Gastrocnemius medialis (tissue), 4 donors: ENCODE measurements around the gene SYT1. TPM values are rescaled to one million over a fixed set of nuclear protein-coding genes. Genes with fewer than 3 reads are reported as not detected.

ENCODE experiments used
- ATAC-seq, 2 donors: fragments of 150-250 bp; one replicate each; pipeline ENCODE4 v1.9.1; 2016
- DNase-seq, 2 donors: peaks; one replicate each; pipeline ENCODE4 v3.0.0-alpha.2; 2019
- H3K27ac ChIP-seq, 4 donors: fragments of 200-600 bp; sonication (generic); 1 replicate in 1 of 4; 2 replicates in 3 of 4; pipeline ENCODE4 v1.5.1; 2016 to 2018; ENCODE audit warnings: mild to moderate bottlenecking in 2 of 4, moderate library complexity in 1 of 4
- H3K27me3 ChIP-seq, 3 donors: fragments of 200-600 bp; sonication (generic) in 2 of 3; 1 replicate in 1 of 3; 2 replicates in 2 of 3; pipeline versions ENCODE4 v1.5.1 to v1.6.0; 2016 to 2019; ENCODE audit warnings: mild to moderate bottlenecking in 1 of 3, moderate library complexity in 1 of 3
- H3K36me3 ChIP-seq, 2 donors: fragments of 200-600 bp; sonication (generic) in 1 of 2; one replicate each; pipeline ENCODE4 v1.5.1; 2017 to 2018
- H3K4me1 ChIP-seq, 2 donors: fragments of 200-600 bp; sonication (generic) in 1 of 2; one replicate each; pipeline ENCODE4 v1.5.1; 2016 to 2017; ENCODE audit warnings: mild to moderate bottlenecking in 2 of 2
- H3K4me3 ChIP-seq, 4 donors: fragments of 200-600 bp; sonication (generic) in 3 of 4; 1 replicate in 1 of 4; 2 replicates in 3 of 4; pipeline ENCODE4 v1.5.1; 2016 to 2019; ENCODE audit warnings: mild to moderate bottlenecking in 2 of 4
- H3K9me3 ChIP-seq, 3 donors: fragments of 200-600 bp; sonication (generic) in 2 of 3; 1 replicate in 1 of 3; 2 replicates in 2 of 3; pipeline ENCODE4 v1.5.1; 2016 to 2019
- POLR2A ChIP-seq, 2 donors: fragments of 450-650 bp; IDR thresholded peaks; one replicate each; pipeline ENCODE4 v1.6.1; 2017; ENCODE audit warnings: antibody characterized with exemption in 2 of 2, mild to moderate bottlenecking in 2 of 2, moderate library complexity in 2 of 2
- in situ Hi-C, 4 donors: fragments of 200-750 bp; cut with MboI; loops; one replicate each; pipeline versions ENCODE4 v1.15.0 to v1.8.0; 2017; ENCODE audit warnings: low sequenced_read_pairs in 4 of 4
- intact Hi-C: fragments of 100-400 bp; cut with DNase I; formaldehyde crosslinking; loops from one replicate; pipeline ENCODE4 v1.15.1; 2023; ENCODE audit warnings: low total_unique reads
- total RNA-seq, 4 donors: library from RNA; depleted of rRNA; stranded (reverse); fragments of >200 nt; gene quantifications; one replicate each; pipeline versions ENCODE4 v1.1.0 to v1.2.3, GENCODE V29; 2016
- TF ChIP-seq, protein P1 (sequence below), 5 experiments: fragments of 450-650 bp in 3 of 5; fragments of 200-600 bp in 2 of 5; sonication (generic) in 2 of 5; IDR thresholded peaks in 4 of 5; conservative IDR thresholded peaks in 1 of 5; 1 replicate in 4 of 5; 2 replicates in 1 of 5; pipeline ENCODE4 v1.5.1; 2016 to 2019; ENCODE audit warnings: antibody characterized with exemption in 5 of 5, mild to moderate bottlenecking in 3 of 5, moderate library complexity in 3 of 5

Gene SYT1
- total RNA-seq, 4 donors from 2014 or later = 0.13 to 0.88 TPM; not detected in 2

DNA sequence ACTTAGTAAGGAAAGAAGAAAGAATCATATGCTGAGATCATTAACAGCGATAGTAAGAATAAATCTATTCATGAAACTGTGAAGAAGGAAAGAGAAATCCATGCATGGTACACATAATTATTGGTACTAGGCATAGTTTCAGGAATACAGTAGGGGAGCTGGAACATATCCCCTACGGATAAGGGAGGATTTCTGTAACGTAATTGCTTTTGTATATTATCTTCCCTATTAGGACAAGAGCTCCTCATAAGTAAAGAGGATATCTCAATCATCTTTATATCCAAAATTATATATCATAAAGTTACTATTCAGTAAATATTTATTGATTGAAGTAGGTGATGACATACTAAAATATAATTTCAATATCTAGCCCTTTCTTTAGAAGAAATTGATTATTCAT, 22.9 kb downstream of the SYT1 start:
- Histone ChIP-seq H3K27ac (no peak overlapping the region), H3K9me3 (no peaks in the 10 kb centered on the region), H3K27me3 (no peaks in the 10 kb centered on the region), H3K4me3 (no peak overlapping the region), H3K36me3 (no peaks in the 10 kb centered on the region), H3K4me1 (no peaks in the 10 kb centered on the region)
- intact Hi-C loops = no loop called here
- in situ Hi-C loops = no loop called here
- DNase-seq (no peak), ATAC-seq (no peak)
- TF ChIP-seq, protein P1, sequence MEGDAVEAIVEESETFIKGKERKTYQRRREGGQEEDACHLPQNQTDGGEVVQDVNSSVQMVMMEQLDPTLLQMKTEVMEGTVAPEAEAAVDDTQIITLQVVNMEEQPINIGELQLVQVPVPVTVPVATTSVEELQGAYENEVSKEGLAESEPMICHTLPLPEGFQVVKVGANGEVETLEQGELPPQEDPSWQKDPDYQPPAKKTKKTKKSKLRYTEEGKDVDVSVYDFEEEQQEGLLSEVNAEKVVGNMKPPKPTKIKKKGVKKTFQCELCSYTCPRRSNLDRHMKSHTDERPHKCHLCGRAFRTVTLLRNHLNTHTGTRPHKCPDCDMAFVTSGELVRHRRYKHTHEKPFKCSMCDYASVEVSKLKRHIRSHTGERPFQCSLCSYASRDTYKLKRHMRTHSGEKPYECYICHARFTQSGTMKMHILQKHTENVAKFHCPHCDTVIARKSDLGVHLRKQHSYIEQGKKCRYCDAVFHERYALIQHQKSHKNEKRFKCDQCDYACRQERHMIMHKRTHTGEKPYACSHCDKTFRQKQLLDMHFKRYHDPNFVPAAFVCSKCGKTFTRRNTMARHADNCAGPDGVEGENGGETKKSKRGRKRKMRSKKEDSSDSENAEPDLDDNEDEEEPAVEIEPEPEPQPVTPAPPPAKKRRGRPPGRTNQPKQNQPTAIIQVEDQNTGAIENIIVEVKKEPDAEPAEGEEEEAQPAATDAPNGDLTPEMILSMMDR (IDR thresholded peaks at IDR 0.05 in 4 of 5, conservative IDR thresholded peaks at IDR 0.05 in 1 of 5) = no peak
- TF ChIP-seq POLR2A (IDR thresholded peaks at IDR 0.05) = no peak

GRCh38 chr12:78888568-78888967, 24.0 kb downstream of the SYT1 start:
- no peak overlapping the region for H3K27ac ChIP-seq
- no peaks in the 10 kb centered on the region for H3K27me3 ChIP-seq
- intact Hi-C loops = no loop called here
- no peaks in the 10 kb centered on the region for H3K36me3 ChIP-seq
- in situ Hi-C loops = no loop called here
- TF ChIP-seq, protein P1 (IDR thresholded peaks at IDR 0.05 in 4 of 5, conservative IDR thresholded peaks at IDR 0.05 in 1 of 5) = no peak
- no peak for TF ChIP-seq POLR2A (IDR thresholded peaks at IDR 0.05)
- DNase-seq (no peak), ATAC-seq (no peak)
- no peak overlapping the region for H3K4me3 ChIP-seq
- H3K4me1 ChIP-seq = no peaks in the 10 kb centered on the region
- no peaks in the 10 kb centered on the region for H3K9me3 ChIP-seq

GRCh38 chr12:78891646-78892353, 27.2 kb downstream of the SYT1 start:
- intact Hi-C loops (no loop called here), in situ Hi-C loops (no loop called here)
- Histone ChIP-seq H3K36me3 (no peaks in the 10 kb centered on the region), H3K4me1 (no peaks in the 10 kb centered on the region), H3K4me3 (no peak overlapping the region), H3K27me3 (no peaks in the 10 kb centered on the region), H3K27ac (no peak overlapping the region), H3K9me3 (no peaks in the 10 kb centered on the region)
- ATAC-seq (no peak), DNase-seq (no peak)
- TF ChIP-seq, protein P1 (IDR thresholded peaks at IDR 0.05 in 4 of 5, conservative IDR thresholded peaks at IDR 0.05 in 1 of 5) = no peak
- TF ChIP-seq POLR2A (IDR thresholded peaks at IDR 0.05) = no peak

DNA sequence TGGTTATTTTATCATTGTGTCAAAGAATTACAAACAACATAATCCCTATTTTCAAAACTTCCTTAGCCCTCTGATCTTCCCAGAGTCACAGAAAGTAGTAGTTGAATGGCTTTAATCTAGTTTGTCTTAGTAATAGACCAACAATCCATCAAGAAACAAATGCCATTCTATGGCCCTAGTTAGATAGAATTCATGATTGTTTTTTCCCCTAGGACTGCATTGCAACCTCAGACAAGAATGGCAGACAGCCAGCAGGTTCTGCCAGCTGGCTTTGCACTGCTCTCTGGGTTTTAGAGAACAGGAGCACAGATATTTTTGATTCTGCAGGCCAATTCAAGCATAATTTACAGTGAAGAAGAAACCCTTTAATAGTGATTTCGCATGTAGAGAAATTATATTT, 33.8 kb downstream of the SYT1 start:
- DNase-seq = no peak
- no peak overlapping the region for H3K4me3 ChIP-seq
- TF ChIP-seq, protein P1 (IDR thresholded peaks at IDR 0.05 in 4 of 5, conservative IDR thresholded peaks at IDR 0.05 in 1 of 5) = no peak
- TF ChIP-seq POLR2A (IDR thresholded peaks at IDR 0.05) = no peak
- ATAC-seq = no peak
- intact Hi-C loops (no loop called here), in situ Hi-C loops (no loop called here)
- H3K9me3 ChIP-seq = no peaks in the 10 kb centered on the region
- no peaks in the 10 kb centered on the region for H3K4me1 ChIP-seq
- H3K27ac ChIP-seq = no peak overlapping the region
- no peaks in the 10 kb centered on the region for H3K27me3 ChIP-seq
- H3K36me3 ChIP-seq = no peaks in the 10 kb centered on the region
